CD4-positive, CD25-positive, alpha-beta regulatory T cell (primary cell): ENCODE data around the gene FTCD. TPM values are rescaled to one million over a fixed set of nuclear protein-coding genes. Genes with fewer than 3 reads are reported as not detected.

Experiments
- ATAC-seq, 2 donors: fragments of 150-1000 bp; cut with Tn5 transposase; one replicate each; pipeline ENCODE4 v1.10.0; 2021; ENCODE audit warnings: low read depth in 2 of 2, moderate number of reproducible peaks in 2 of 2, moderate library complexity in 1 of 2
- DNase-seq, 3 donors: peaks; one replicate each; pipeline versions ENCODE4 v3.0.0 to v3.0.0-alpha.2; 2012 to 2022; ENCODE audit warnings: mixed read lengths in 1 of 3
- H3K27ac ChIP-seq: one replicate; pipeline ENCODE4 v1.7.0; 2013; ENCODE audit warnings: mild to moderate bottlenecking, low read length; ENCODE audit not compliant: insufficient read depth, poor library complexity, severe bottlenecking
- H3K27me3 ChIP-seq: one replicate; pipeline ENCODE4 v1.7.0; 2013; ENCODE audit warnings: low read length; ENCODE audit not compliant: control insufficient read depth, insufficient read depth
- H3K36me3 ChIP-seq: one replicate; pipeline ENCODE4 v1.7.0; 2013; ENCODE audit warnings: mild to moderate bottlenecking, low read length, moderate library complexity; ENCODE audit not compliant: control insufficient read depth, insufficient read depth
- H3K4me1 ChIP-seq: 2 replicates; pipeline ENCODE4 v1.7.0; 2013; ENCODE audit warnings: mild to moderate bottlenecking, low read length; ENCODE audit not compliant: insufficient read depth, control insufficient read depth, poor library complexity, severe bottlenecking
- H3K4me3 ChIP-seq: one replicate; pipeline ENCODE4 v1.7.0; 2013; ENCODE audit warnings: low read depth, mild to moderate bottlenecking, low read length, moderate library complexity
- H3K9me3 ChIP-seq, 2 experiments: 1 replicate in 1 of 2; 2 replicates in 1 of 2; pipeline ENCODE4 v1.7.0; 2013; ENCODE audit warnings: low read length in 2 of 2, mild to moderate bottlenecking in 1 of 2, moderate library complexity in 1 of 2; ENCODE audit not compliant: control insufficient read depth in 2 of 2
- H3K27ac Mint-ChIP-seq, 3 donors: one replicate each; pipeline ENCODE4 v1.8.0; 2020 to 2022; ENCODE audit warnings: mild to moderate bottlenecking in 3 of 3, mixed read lengths in 3 of 3, moderate library complexity in 2 of 3
- H3K27me3 Mint-ChIP-seq: one replicate; pipeline ENCODE4 v1.8.0; 2022; ENCODE audit warnings: mild to moderate bottlenecking, mixed read lengths
- H3K36me3 Mint-ChIP-seq: one replicate; pipeline ENCODE4 v1.8.0; 2020; ENCODE audit warnings: mixed read lengths
- H3K4me1 Mint-ChIP-seq, 4 donors: one replicate each; pipeline ENCODE4 v1.8.0; 2020 to 2022; ENCODE audit warnings: mixed read lengths in 4 of 4, mild to moderate bottlenecking in 1 of 4
- H3K4me3 Mint-ChIP-seq, 4 donors: one replicate each; pipeline ENCODE4 v1.8.0; 2020 to 2022; ENCODE audit warnings: mild to moderate bottlenecking in 4 of 4, mixed read lengths in 4 of 4, moderate library complexity in 3 of 4
- H3K9me3 Mint-ChIP-seq, 7 donors: one replicate each; pipeline ENCODE4 v1.8.0; 2020 to 2022; ENCODE audit warnings: mixed read lengths in 7 of 7, mild to moderate bottlenecking in 3 of 7, moderate library complexity in 2 of 7
- polyA plus RNA-seq, 4 donors: library from polyadenylated mRNA; unstranded; fragments of 300-500 nt; fragmentation: Illumina TruSeq; gene quantifications; one replicate each; pipeline ENCODE4 v1.2.3, GENCODE V29; 2021
- total RNA-seq: library from RNA; stranded (reverse); gene quantifications from one replicate; pipeline ENCODE4 v1.2.3, GENCODE V29; 2022

Gene FTCD
- total and polyA plus RNA-seq, 5 donors from 2014 or later: 0.38 TPM; not detected in 4

DNA sequence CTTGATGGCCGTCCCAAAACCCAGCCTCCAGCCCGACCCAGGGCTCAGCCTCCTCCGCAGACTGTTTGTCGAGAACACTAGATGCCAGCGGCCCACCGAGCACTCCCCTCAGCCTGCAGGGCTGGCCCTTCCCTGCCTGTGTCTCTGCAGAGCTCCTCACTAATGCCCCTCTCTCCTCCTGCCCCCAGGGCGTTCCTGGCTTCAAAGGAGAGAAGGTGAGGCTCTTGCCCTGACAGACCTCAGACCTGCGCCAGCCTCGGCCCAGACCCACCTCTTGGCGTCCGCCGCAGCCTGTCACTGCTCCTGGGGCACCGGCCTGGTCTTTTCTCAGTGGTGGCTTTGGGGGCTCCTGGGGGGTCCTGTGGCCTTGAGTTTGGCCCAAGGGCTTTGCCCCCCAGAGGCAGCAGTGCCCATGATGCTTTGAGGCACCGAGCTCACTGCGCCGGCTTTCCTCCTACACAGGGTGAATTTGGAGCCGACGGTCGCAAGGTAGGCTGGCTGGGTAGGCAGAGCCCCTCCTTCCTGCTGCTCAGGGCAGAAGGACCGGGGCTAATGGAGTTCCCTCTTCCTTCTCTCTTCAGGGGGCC lies 39.1 kb downstream of the FTCD start:
- H3K9me3 ChIP-seq: peaks cover 2 to 9% of the 10 kb centered on the region in 2 experiments
- no peaks in the 10 kb centered on the region for H3K36me3 ChIP-seq
- DNase-seq (no peak), ATAC-seq (no peak)
- H3K4me3 Mint-ChIP-seq: no peak overlapping the region
- H3K27me3 Mint-ChIP-seq: peaks cover 8% of the 10 kb centered on the region
- no peak overlapping the region for H3K27ac ChIP-seq
- H3K4me1 Mint-ChIP-seq: no peaks in the 10 kb centered on the region
- H3K27me3 ChIP-seq: no peaks in the 10 kb centered on the region
- no peaks in the 10 kb centered on the region for H3K9me3 Mint-ChIP-seq
- H3K36me3 Mint-ChIP-seq: no peaks in the 10 kb centered on the region
- H3K4me1 ChIP-seq: no peaks in the 10 kb centered on the region
- no peak overlapping the region for H3K27ac Mint-ChIP-seq
- H3K4me3 ChIP-seq: no peak overlapping the region

GRCh38 chr21:46115441-46116188 lies 39.8 kb downstream of the FTCD start:
- DNase-seq (no peak), ATAC-seq (no peak)
- no peak overlapping the region for H3K4me3 Mint-ChIP-seq
- H3K27ac ChIP-seq: no peak overlapping the region
- H3K27me3 ChIP-seq: no peaks in the 10 kb centered on the region
- no peaks in the 10 kb centered on the region for H3K36me3 ChIP-seq
- H3K4me3 ChIP-seq: no peak overlapping the region
- H3K9me3 ChIP-seq: peaks cover 2 to 9% of the 10 kb centered on the region in 2 experiments
- H3K4me1 Mint-ChIP-seq: no peaks in the 10 kb centered on the region
- no peaks in the 10 kb centered on the region for H3K36me3 Mint-ChIP-seq
- no peak overlapping the region for H3K27ac Mint-ChIP-seq
- peaks cover 8% of the 10 kb centered on the region for H3K27me3 Mint-ChIP-seq
- no peaks in the 10 kb centered on the region for H3K4me1 ChIP-seq
- H3K9me3 Mint-ChIP-seq: no peaks in the 10 kb centered on the region

DNA sequence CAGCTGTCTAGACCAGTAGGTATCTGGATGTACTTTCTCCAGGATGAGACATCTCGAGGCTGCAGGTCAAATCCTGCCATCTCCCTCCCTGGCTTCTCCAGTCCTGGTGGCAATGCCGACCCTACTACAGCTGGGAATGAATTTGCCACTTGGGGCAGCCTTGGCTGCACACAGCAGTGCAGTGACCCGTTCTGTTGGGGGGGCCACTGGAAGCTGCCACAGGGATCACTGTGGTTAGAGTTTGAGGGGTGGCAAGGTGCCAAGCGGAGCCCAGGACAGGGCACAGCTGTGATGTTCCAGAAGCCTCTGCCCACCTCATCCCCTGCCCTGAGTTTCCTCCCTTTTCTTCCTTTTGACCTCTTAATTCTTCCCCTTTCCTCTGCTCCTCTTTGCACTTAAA lies 40.4 kb downstream of the FTCD start:
- peaks cover 2 to 9% of the 10 kb centered on the region in 2 experiments for H3K9me3 ChIP-seq
- no peak overlapping the region for H3K4me3 Mint-ChIP-seq
- no peak overlapping the region for H3K27ac ChIP-seq
- peaks cover 8% of the 10 kb centered on the region for H3K27me3 Mint-ChIP-seq
- no peak overlapping the region for H3K27ac Mint-ChIP-seq
- no peaks in the 10 kb centered on the region for H3K36me3 Mint-ChIP-seq
- H3K4me3 ChIP-seq: no peak overlapping the region
- no peaks in the 10 kb centered on the region for H3K27me3 ChIP-seq
- no peak for ATAC-seq
- no peaks in the 10 kb centered on the region for H3K9me3 Mint-ChIP-seq
- no peaks in the 10 kb centered on the region for H3K4me1 ChIP-seq
- no peaks in the 10 kb centered on the region for H3K4me1 Mint-ChIP-seq
- DNase-seq: no peak
- no peaks in the 10 kb centered on the region for H3K36me3 ChIP-seq

DNA sequence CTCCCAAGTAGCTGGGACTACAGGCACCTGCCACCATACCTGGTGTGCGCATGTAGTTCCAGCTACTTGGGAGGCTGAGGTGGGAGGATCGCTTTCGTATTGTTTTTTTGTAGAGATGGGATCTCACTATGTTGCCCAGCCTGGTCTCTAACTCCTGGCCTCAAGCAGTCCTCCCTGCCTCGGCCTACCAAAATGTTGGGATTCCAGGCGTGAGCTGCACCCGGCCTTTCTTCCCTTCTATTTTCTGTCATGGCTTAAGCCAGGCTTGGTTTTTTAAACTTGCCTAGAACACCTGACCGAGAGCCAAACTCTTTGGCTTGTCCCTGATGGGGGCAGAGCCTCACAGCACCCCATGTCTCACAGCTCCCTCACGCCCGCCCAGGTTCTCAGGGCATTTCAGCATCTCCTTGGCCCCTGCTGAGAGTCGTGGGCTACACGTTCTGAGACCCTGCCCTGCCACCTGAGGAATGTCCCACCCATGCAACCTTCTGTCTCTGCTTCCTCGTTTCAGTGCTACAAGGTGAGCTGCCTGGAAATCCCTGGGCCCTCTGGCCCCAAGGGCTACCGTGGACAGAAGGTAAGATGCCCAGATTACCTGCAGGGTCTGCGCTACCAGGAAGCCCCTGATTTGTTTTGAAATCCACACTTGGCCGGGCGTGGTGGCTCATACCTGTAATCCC lies 41.7 kb downstream of the FTCD start:
- H3K4me1 Mint-ChIP-seq: no peaks in the 10 kb centered on the region
- Histone ChIP-seq H3K4me1 (no peaks in the 10 kb centered on the region), H3K9me3 (peaks cover 2 to 9% of the 10 kb centered on the region in 2 experiments), H3K4me3 (no peak overlapping the region), H3K36me3 (no peaks in the 10 kb centered on the region), H3K27me3 (no peaks in the 10 kb centered on the region), H3K27ac (no peak overlapping the region)
- no peaks in the 10 kb centered on the region for H3K36me3 Mint-ChIP-seq
- peaks cover 8% of the 10 kb centered on the region for H3K27me3 Mint-ChIP-seq
- DNase-seq (no peak), ATAC-seq (no peak)
- no peak overlapping the region for H3K27ac Mint-ChIP-seq
- H3K9me3 Mint-ChIP-seq: peaks cover 0 to 1% (median 0%) of the 10 kb centered on the region in 7 donors
- no peak overlapping the region for H3K4me3 Mint-ChIP-seq

- Mint-ChIP-seq H3K27ac (no peak overlapping the region), H3K27me3 (peaks cover 8% of the 10 kb centered on the region), H3K9me3 (peaks cover 0 to 8% (median under 1%) of the 10 kb centered on the region in 7 donors), H3K36me3 (no peaks in the 10 kb centered on the region), H3K4me1 (no peaks in the 10 kb centered on the region), H3K4me3 (no peak overlapping the region)
- Histone ChIP-seq H3K27me3 (peaks cover 2% of the 10 kb centered on the region), H3K4me1 (no peaks in the 10 kb centered on the region), H3K9me3 (peaks cover 7 to 12% of the 10 kb centered on the region in 2 experiments), H3K36me3 (no peaks in the 10 kb centered on the region), H3K4me3 (no peak overlapping the region), H3K27ac (no peak overlapping the region)
- ATAC-seq (no peak), DNase-seq (no peak)
These were observed 42.6 kb downstream of the FTCD start for GRCh38 chr21:46112725-46113215.

DNA sequence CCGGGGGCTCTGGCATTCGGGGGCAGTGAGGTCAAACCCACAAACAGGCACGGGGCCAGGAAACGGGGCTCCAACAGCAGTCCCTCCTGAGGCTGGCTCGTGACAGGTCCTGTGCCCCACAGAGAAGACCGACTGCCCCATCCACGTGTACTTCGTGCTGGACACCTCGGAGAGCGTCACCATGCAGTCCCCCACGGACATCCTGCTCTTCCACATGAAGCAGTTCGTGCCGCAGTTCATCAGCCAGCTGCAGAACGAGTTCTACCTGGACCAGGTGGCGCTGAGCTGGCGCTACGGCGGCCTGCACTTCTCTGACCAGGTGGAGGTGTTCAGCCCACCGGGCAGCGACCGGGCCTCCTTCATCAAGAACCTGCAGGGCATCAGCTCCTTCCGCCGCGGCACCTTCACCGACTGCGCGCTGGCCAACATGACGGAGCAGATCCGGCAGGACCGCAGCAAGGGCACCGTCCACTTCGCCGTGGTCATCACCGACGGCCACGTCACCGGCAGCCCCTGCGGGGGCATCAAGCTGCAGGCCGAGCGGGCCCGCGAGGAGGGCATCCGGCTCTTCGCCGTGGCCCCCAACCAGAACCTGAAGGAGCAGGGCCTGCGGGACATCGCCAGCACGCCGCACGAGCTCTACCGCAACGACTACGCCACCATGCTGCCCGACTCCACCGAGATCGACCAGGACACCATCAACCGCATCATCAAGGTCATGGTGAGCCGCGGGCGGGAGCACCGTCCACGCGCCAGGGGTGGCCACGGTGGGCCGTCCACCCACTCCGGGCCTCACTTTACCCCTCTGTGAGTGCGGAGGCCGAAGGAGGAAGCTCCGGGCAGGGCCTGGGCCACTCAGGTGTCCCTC lies 43.3 kb downstream of the FTCD start:
- Mint-ChIP-seq H3K4me1 (no peaks in the 10 kb centered on the region), H3K36me3 (no peaks in the 10 kb centered on the region)

GRCh38 chr21:46111193-46111571 lies 44.2 kb downstream of the FTCD start:
- H3K27ac ChIP-seq: no peak overlapping the region
- no peaks in the 10 kb centered on the region for H3K36me3 Mint-ChIP-seq
- peaks cover 8% of the 10 kb centered on the region for H3K27me3 Mint-ChIP-seq
- H3K36me3 ChIP-seq: no peaks in the 10 kb centered on the region
- no peaks in the 10 kb centered on the region for H3K4me1 ChIP-seq
- H3K9me3 Mint-ChIP-seq: peaks cover 0 to 16% (median 2%) of the 10 kb centered on the region in 7 donors
- H3K4me3 Mint-ChIP-seq: no peak overlapping the region
- ATAC-seq (no peak), DNase-seq (no peak)
- peaks cover 2% of the 10 kb centered on the region for H3K27me3 ChIP-seq
- H3K27ac Mint-ChIP-seq: no peak overlapping the region
- no peaks in the 10 kb centered on the region for H3K4me1 Mint-ChIP-seq
- H3K4me3 ChIP-seq: no peak overlapping the region
- H3K9me3 ChIP-seq: peaks cover 7 to 12% of the 10 kb centered on the region in 2 experiments

More for the DNA sequence above, 43.3 kb downstream of the FTCD start:
- H3K9me3 ChIP-seq: peaks cover 7 to 12% of the 10 kb centered on the region in 2 experiments
- peaks cover 8% of the 10 kb centered on the region for H3K27me3 Mint-ChIP-seq
- H3K4me3 ChIP-seq: no peak overlapping the region
- no peaks in the 10 kb centered on the region for H3K4me1 ChIP-seq
- no peaks in the 10 kb centered on the region for H3K36me3 ChIP-seq
- DNase-seq (no peak), ATAC-seq (no peak)
- peaks cover 0 to 15% (median 2%) of the 10 kb centered on the region in 7 donors for H3K9me3 Mint-ChIP-seq
- H3K27me3 ChIP-seq: peaks cover 2% of the 10 kb centered on the region
- H3K27ac ChIP-seq: no peak overlapping the region
- no peak overlapping the region for H3K4me3 Mint-ChIP-seq
- no peak overlapping the region for H3K27ac Mint-ChIP-seq
